NCI-H526 treated with DMSO at 0.1 percent for 48 hours (cell line): ENCODE data around the gene MAGI2.
A peak's percentile ranks its signal among the peaks of the same experiment; 100 is the strongest.
"Not testable (repeated sequence)": the region's sequence is repeated elsewhere in the genome, so short reads cannot be mapped to it uniquely, and the experiment has no call there.

ENCODE experiments used
- DNase-seq: peaks from one replicate; lab custom pipeline; 2025; lab: John Stamatoyannopoulos, UW

MAGI2 gene

DNA sequence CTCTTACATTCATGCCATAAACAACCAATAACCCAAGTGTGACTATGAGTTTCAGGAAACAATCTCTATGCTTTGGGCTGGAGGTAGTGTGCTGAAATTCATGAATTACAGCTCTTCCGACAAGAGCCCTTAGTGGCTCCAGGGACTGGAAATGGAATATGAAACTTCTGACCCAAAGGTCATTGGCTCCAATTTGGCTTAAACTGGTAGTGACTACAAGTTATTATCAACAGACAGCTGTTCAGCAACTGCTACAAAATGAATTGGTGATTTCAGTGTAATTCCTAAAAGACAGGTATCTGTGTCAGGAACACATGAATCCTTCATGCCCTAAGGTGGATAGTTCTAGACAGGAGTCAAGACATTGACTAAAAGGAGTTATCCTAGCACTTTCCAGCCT lies 909.5 kb downstream of the MAGI2 start:
- DNase-seq, result no peak

DNA sequence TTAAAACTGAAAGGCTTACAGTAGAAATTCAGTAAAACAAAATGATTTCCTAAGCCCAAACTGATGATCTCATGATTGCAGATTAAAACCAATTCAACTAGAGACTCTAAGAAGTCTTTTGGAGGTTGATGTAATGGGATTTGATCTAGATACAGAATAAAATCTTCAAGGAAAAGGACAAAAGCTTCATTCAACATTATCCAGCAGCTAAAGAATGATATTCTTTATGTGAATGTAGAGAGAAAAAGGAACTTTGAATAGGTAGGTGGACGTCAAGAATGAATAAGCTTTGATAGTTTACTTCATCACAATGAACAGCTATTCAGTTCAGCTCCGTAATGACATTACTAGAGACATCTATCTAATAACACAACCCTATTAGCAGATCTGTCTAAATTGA lies 910.5 kb downstream of the MAGI2 start:
- no peak for DNase-seq

DNA sequence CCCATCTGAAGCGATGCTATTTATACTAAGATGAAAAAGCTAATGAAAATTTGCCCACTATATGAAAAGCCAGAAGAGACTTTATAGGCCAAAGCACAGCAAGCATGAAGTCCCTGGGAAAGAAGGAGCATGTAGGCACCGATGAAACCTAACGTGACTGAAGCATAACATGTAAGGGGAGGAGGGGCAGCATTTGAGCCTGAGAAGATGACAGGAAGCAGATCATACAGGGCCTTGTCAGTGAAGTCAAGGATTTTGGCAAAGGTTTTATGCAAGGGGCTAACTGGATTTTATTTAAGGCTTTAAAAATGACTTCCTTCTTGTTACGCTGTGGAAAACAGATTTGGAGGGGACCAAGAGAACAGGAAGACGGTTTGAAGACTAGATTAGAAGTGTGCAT lies 910.9 kb downstream of the MAGI2 start:
- DNase-seq, result no peak

DNA sequence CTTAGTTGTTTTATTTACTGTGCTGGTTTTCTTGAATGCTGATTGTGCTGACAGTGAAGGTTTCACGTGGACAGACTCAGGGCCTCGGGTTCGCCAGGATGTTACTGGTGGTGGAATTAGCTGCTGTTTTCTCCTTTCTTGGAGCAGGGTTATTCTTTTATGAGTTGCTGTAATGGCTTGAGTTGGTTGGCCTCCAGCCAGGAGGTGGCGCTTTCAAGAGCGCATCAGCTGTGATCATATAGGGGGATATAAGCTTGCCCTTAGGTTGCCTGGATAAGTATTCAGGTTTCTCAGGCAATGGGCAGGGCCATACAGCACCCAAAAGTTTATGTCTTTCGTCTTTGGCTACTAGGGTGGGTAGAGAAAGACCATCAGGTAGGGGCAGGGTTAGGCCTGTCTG lies 913.6 kb downstream of the MAGI2 start:
- no peak for DNase-seq

- DNase-seq, result no peak
Observed at GRCh38 chr7:78535655-78536054, 917.8 kb downstream of the MAGI2 start.

DNA sequence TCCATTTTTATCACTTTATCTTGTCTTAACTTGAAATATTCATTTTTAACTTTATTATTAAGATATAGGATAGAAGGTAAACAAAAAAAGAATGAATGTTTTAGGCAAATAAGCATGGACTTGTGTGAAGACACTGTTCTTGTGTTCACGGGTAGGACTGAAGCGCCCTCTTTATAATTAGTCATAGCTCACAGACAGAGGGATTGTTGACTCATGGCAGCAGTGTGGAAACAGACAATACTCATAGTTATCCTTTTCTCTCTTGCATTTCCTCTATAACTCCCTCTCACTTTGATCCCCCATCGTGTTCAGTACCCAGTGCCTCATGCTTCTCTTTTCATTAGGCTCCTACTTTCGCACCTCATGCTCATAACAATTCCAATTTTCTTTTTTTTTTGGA lies 923.1 kb downstream of the MAGI2 start:
- DNase-seq, result peak; percentile 53

GRCh38 chr7:78529392-78529791 lies 924.1 kb downstream of the MAGI2 start:
- DNase-seq, result no peak

DNA sequence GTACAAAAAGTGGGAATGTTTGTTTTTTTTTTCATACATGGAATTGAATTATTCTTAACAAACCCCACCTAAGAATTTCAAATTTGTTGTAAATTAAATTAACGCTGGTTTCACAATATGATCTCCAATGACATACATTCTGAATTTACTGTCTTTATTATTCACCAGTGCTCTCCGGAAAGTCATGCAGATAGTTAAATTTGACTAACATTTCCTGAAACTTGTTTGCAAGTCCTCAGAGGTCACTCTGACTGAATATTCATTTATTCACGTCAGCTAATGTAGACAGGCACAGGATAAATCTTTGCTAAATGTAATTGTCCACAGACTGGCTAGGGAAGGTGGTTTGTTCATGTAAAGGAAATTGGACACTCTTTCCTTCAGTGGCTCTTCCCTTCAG lies 924.5 kb downstream of the MAGI2 start:
- DNase-seq, result peak; percentile 18

DNA sequence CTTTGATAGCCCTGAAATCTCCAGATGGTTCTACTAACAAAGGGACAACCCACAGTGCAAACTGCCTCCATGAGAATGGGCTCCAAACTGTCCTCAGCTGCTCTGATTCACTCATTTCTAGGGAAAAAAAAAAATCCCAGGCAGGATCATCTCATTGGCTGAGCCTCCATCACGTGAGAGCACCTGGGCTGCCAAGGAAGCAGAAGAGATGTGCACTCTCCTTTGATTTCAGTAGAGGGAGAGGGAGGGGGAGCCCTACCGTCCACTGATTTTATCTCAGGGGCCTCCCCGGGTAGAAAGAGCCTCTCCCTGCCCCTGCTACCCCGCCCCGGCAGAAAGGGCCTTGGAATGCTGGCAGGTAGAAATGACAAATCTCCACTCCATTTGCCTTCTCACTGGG lies 929.5 kb downstream of the MAGI2 start:
- no peak for DNase-seq

GRCh38 chr7:78521961-78522360 lies 931.5 kb downstream of the MAGI2 start:
- no peak for DNase-seq

- DNase-seq, result no peak
Observed at GRCh38 chr7:78516450-78516849, 937.0 kb downstream of the MAGI2 start.

DNA sequence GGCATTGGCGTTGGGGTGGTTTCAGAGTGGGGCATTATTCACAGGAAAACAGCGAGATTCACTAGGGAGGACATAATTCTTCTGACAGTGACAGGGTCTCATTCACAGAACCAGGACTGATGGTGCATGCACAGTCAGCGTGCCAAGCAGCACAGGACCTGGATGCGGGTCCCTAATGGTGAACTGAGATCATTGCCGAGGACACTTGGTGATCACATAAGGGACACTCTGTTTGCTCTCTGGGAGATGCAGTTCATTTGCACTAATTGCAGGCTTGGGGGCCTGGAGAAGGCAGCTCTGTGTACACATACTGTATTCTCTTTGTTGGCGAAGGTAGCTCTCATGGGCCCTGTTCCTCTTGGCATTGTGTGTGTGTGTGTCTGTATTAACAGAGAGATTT lies 938.8 kb downstream of the MAGI2 start:
- DNase-seq, result peak; percentile 79

DNA sequence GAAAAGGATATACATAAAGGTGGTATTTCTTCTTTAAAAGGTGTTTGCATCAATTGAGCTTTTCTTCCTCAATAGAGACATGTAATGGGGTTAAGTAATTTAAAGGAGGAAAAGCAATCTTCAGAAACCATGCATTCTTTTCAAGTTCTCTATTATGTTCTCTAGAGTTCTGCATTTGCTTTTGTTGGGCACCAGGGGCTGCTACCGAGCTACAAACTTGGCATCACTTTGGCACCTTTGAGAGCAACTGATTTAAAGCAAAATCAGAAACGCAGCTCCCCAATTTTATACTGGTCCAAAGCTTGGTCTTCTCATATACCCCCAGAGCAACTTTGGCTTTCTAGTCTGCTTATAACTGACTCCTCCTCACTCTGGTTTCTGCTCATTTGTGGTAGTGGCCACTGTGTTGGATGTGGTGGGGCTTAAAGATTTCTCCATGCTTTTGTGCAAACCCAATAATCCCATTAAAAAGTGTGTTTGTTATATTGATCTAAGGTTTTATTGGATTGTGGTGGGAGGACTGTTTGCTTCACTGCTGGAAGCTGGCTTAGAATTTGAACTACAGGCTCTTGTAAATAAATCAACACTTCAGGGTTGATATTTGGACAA lies 942.8 kb downstream of the MAGI2 start:
- DNase-seq, result peak; percentile 38

DNA sequence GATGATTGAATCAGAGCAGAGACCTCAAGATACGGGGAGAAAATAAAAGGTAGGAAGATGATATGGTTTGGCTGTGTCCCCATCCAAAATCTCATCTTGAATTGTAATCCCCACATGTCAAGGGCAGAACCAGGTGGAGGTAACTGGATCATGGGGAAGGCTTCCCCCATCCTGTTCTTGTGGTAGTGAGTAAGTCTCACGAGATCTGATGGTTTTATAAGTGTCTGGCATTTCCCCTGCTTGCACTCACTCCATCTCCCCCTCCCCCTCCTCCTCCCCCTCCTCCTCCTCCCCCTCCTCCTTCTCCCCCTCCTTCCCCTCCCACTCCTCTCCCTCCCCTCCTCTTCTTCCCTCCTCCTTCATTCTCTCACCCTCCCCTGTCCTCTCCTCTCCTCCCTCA lies 950.2 kb downstream of the MAGI2 start:
- not testable (repeated sequence) for DNase-seq

- DNase-seq, result no peak
Observed at GRCh38 chr7:78501064-78501463, 952.4 kb downstream of the MAGI2 start.

DNA sequence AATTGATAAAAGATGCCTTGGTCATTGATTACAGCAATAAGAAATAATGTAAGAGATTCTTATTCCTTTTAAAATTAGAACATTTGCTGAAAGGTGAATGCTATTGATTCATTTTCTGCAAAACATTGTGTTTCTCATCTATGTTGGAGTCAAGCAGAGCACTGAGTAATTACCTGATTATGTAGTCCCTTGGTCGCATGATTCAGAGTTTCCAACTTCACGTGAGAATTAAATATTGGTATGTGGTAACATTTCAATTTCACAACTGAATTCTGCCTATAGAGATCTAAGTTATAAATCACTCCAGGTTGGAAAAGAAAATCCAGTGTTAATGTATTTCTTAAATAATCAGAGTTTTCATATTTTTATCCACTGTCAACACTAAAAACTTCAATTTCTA lies 953.5 kb downstream of the MAGI2 start:
- no peak for DNase-seq

DNA sequence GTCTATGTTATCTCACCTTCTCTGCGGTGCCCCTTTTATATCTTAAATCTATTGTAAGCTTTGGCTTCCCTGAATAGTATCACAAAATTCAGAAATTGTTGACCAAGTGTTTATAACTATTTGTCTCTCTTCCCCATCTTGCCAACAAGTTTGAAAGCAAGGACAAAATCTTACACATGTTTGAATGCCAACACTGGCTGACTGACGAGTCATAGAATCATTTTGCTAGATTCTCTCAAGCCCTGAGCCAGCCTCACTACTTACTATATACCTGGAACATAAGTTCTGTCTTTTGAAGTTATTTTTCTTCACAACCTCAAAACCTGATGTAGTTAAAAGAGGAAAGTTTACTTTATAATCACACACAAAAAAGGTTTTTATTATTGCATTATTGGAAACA lies 954.2 kb downstream of the MAGI2 start:
- DNase-seq, result no peak

GRCh38 chr7:78497728-78498427 lies 955.6 kb downstream of the MAGI2 start:
- no peak for DNase-seq

DNA sequence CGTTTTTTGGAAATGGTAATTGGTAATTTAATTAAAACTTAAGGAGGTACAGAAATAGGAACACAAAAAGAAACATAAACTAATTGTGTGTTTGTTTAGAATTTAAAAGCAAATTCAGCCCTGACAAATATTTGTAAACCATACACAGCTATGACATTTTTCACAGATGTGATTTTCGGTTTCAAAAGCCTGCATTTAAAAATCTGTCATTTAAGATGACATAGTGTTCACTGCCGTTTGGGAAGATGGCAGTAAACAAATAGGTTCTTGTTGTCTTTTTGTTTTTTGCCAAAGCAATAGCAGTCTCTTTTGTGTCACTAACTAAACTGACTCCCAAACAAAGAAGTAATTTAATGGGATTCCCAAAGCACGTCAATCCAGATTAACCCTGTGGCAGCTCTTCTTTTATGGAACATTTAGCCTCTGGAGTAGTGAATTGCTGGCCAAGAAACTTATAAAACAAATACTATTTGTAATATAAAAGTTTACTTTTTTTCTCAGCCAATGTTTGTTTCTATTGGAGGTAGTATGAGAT lies 957.3 kb downstream of the MAGI2 start:
- DNase-seq, result no peak

- DNase-seq, result no peak
Observed at GRCh38 chr7:78493401-78493800, 960.1 kb downstream of the MAGI2 start.

GRCh38 chr7:78492146-78492545 lies 961.3 kb downstream of the MAGI2 start:
- no peak for DNase-seq

GRCh38 chr7:78490524-78490923 lies 962.9 kb downstream of the MAGI2 start:
- no peak for DNase-seq

- no peak for DNase-seq
Observed at GRCh38 chr7:78489476-78490240, 963.8 kb downstream of the MAGI2 start.
